Peyer's patch (tissue), 4 donors: ENCODE results near the gene CADM1. TPM values are rescaled to one million over a fixed set of nuclear protein-coding genes. Genes with fewer than 3 reads are reported as not detected.

ENCODE experiments used
- DNase-seq, 3 donors: peaks; one replicate each; pipeline ENCODE4 v3.0.0-alpha.2; 2017 to 2019
- H3K27ac ChIP-seq, 4 donors: fragments of 200-600 bp; sonication (generic); one replicate each; pipeline ENCODE4 v1.5.1; 2016 to 2019
- H3K27me3 ChIP-seq, 2 donors: fragments of 200-600 bp; sonication (generic); one replicate each; pipeline ENCODE4 v1.5.1; 2019
- H3K36me3 ChIP-seq, 3 donors: fragments of 200-600 bp; sonication (generic); one replicate each; pipeline ENCODE4 v1.5.1; 2016 to 2019
- H3K4me1 ChIP-seq, 4 donors: fragments of 200-600 bp; sonication (generic); one replicate each; pipeline ENCODE4 v1.5.1; 2016 to 2019
- H3K4me3 ChIP-seq, 4 donors: fragments of 200-600 bp; sonication (generic); 1 replicate in 3 of 4; 2 replicates in 1 of 4; pipeline ENCODE4 v1.5.1; 2016 to 2019; ENCODE audit warnings: mild to moderate bottlenecking in 1 of 4
- H3K9me3 ChIP-seq, 4 donors: fragments of 200-600 bp; sonication (generic); one replicate each; pipeline ENCODE4 v1.5.1; 2016 to 2019; ENCODE audit warnings: mild to moderate bottlenecking in 1 of 4
- CTCF ChIP-seq, 6 experiments: fragments of 450-650 bp in 4 of 6; fragments of 200-600 bp in 2 of 6; sonication (generic) in 1 of 6; IDR thresholded peaks; one replicate each; pipeline ENCODE4 v1.5.1; 2017 to 2019; ENCODE audit warnings: antibody characterized with exemption in 6 of 6, mild to moderate bottlenecking in 3 of 6, moderate library complexity in 1 of 6
- POLR2A ChIP-seq, 2 donors: fragments of 450-650 bp; IDR thresholded peaks; one replicate each; pipeline ENCODE4 v1.5.1; 2017; ENCODE audit warnings: antibody characterized with exemption in 2 of 2, mild to moderate bottlenecking in 2 of 2, moderate library complexity in 2 of 2
- total RNA-seq, 4 donors: library from RNA; depleted of rRNA; stranded (reverse); fragments of >200 nt; gene quantifications; one replicate each; pipeline ENCODE4 v1.1.0, GENCODE V29; 2016

CADM1 gene
- total RNA-seq, 4 donors from 2014 or later: 0.38 to 8.3 (median 2.5) TPM

GRCh38 chr11:115428306-115428705 lies 75.9 kb downstream of the CADM1 start:
- no peaks in the 10 kb centered on the region for H3K9me3 ChIP-seq

GRCh38 chr11:115425816-115426215 lies 78.4 kb downstream of the CADM1 start:
- Histone ChIP-seq H3K27ac (no peak overlapping the region), H3K4me1 (no peaks in the 10 kb centered on the region), H3K4me3 (no peak overlapping the region), H3K27me3 (no peaks in the 10 kb centered on the region), H3K36me3 (no peaks in the 10 kb centered on the region), H3K9me3 (no peaks in the 10 kb centered on the region)
- no peak for DNase-seq
- TF ChIP-seq CTCF (IDR thresholded peaks at IDR 0.05) (no peak), POLR2A (IDR thresholded peaks at IDR 0.05) (no peak)

More at GRCh38 chr11:115428306-115428705, 75.9 kb downstream of the CADM1 start:
- DNase-seq: no peak
- H3K36me3 ChIP-seq: no peaks in the 10 kb centered on the region
- no peak overlapping the region for H3K27ac ChIP-seq
- no peaks in the 10 kb centered on the region for H3K4me1 ChIP-seq
- TF ChIP-seq POLR2A (IDR thresholded peaks at IDR 0.05): no peak
- TF ChIP-seq CTCF (IDR thresholded peaks at IDR 0.05): no peak
- no peak overlapping the region for H3K4me3 ChIP-seq
- H3K27me3 ChIP-seq: no peaks in the 10 kb centered on the region

GRCh38 chr11:115425250-115425649 lies 79.0 kb downstream of the CADM1 start:
- DNase-seq: no peak
- Histone ChIP-seq H3K9me3 (no peaks in the 10 kb centered on the region), H3K4me1 (no peaks in the 10 kb centered on the region), H3K4me3 (no peak overlapping the region), H3K36me3 (no peaks in the 10 kb centered on the region), H3K27me3 (no peaks in the 10 kb centered on the region), H3K27ac (no peak overlapping the region)
- TF ChIP-seq CTCF (IDR thresholded peaks at IDR 0.05): no peak
- no peak for TF ChIP-seq POLR2A (IDR thresholded peaks at IDR 0.05)

- no peak for TF ChIP-seq POLR2A (IDR thresholded peaks at IDR 0.05)
- TF ChIP-seq CTCF (IDR thresholded peaks at IDR 0.05): no peak
- no peak overlapping the region for H3K27ac ChIP-seq
- no peak for DNase-seq
- H3K4me1 ChIP-seq: no peaks in the 10 kb centered on the region
- no peaks in the 10 kb centered on the region for H3K27me3 ChIP-seq
- H3K4me3 ChIP-seq: no peak overlapping the region
- H3K36me3 ChIP-seq: no peaks in the 10 kb centered on the region
- no peaks in the 10 kb centered on the region for H3K9me3 ChIP-seq
These were observed 80.3 kb downstream of the CADM1 start for GRCh38 chr11:115423728-115424459.

GRCh38 chr11:115421992-115422689 lies 82.1 kb downstream of the CADM1 start:
- no peak for DNase-seq
- no peak overlapping the region for H3K4me3 ChIP-seq
- no peak for TF ChIP-seq POLR2A (IDR thresholded peaks at IDR 0.05)
- no peak for TF ChIP-seq CTCF (IDR thresholded peaks at IDR 0.05)
- H3K4me1 ChIP-seq: no peaks in the 10 kb centered on the region
- H3K9me3 ChIP-seq: no peaks in the 10 kb centered on the region
- H3K27me3 ChIP-seq: no peaks in the 10 kb centered on the region
- H3K36me3 ChIP-seq: no peaks in the 10 kb centered on the region
- H3K27ac ChIP-seq: no peak overlapping the region
